ENCODE data around the gene COX6A2. TPM values are rescaled to one million over a fixed set of nuclear protein-coding genes. Genes with fewer than 3 reads are reported as not detected.

COX6A2 gene
- total RNA-seq (under 1 TPM in 1 of 2 donors, not detected in 1; 0.67 TPM), polyA plus RNA-seq (ENCODE audit: insufficient read length in 6 of 6) (not detected)
- long read RNA-seq, donor 1 = 0 reads
- long read RNA-seq, donor 2 = 0 reads
- long read RNA-seq, donor 3 = 0 reads
- long read RNA-seq, donor 4 = 0 reads
- long read RNA-seq, donor 5 = 0 reads
- long read RNA-seq, donor 6, partial matches to known transcripts = 0 of 1 reads
- long read RNA-seq, donor 6, other reads (novel, unspliced or antisense) = 0 of 1 reads
- long read RNA-seq, donor 7 = 0 reads
- long read RNA-seq, donor 8, partial matches to known transcripts = 0 of 2 reads
- long read RNA-seq, donor 8, other reads (novel, unspliced or antisense) = 0 of 2 reads
- long read RNA-seq, donor 9, partial matches to known transcripts = 0 of 4 reads
- long read RNA-seq, donor 9, other reads (novel, unspliced or antisense) = 0 of 4 reads
- long read RNA-seq, donor 10 = 0 reads
- long read RNA-seq, donor 11 = 0 reads
- long read RNA-seq, donor 12 = 0 reads

DNA sequence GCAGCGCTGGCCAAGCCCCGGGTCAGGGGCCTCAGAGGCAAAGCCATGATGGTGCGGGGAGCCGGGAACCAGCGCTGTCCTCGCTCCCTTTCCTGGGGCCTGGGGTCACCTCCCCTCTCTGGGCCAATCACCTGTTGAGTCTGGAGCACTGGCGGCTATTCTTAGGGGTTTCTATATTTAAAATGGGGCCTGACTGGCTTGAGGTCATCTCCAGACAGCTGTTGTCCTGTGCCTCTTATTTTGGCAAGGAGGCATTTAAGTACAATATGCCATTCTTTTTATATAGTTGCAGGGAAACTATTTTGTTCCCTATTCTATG, at the start of gene COX6A2:
Gene COX6A2 (minus strand): TSS at position 82 of the 319 bp plus-strand sequence. CDS start 35 bp downstream, at position 47.
- TF ChIP-seq, protein P1, sequence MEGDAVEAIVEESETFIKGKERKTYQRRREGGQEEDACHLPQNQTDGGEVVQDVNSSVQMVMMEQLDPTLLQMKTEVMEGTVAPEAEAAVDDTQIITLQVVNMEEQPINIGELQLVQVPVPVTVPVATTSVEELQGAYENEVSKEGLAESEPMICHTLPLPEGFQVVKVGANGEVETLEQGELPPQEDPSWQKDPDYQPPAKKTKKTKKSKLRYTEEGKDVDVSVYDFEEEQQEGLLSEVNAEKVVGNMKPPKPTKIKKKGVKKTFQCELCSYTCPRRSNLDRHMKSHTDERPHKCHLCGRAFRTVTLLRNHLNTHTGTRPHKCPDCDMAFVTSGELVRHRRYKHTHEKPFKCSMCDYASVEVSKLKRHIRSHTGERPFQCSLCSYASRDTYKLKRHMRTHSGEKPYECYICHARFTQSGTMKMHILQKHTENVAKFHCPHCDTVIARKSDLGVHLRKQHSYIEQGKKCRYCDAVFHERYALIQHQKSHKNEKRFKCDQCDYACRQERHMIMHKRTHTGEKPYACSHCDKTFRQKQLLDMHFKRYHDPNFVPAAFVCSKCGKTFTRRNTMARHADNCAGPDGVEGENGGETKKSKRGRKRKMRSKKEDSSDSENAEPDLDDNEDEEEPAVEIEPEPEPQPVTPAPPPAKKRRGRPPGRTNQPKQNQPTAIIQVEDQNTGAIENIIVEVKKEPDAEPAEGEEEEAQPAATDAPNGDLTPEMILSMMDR (IDR thresholded peaks at IDR 0.05) = no peak

DNA sequence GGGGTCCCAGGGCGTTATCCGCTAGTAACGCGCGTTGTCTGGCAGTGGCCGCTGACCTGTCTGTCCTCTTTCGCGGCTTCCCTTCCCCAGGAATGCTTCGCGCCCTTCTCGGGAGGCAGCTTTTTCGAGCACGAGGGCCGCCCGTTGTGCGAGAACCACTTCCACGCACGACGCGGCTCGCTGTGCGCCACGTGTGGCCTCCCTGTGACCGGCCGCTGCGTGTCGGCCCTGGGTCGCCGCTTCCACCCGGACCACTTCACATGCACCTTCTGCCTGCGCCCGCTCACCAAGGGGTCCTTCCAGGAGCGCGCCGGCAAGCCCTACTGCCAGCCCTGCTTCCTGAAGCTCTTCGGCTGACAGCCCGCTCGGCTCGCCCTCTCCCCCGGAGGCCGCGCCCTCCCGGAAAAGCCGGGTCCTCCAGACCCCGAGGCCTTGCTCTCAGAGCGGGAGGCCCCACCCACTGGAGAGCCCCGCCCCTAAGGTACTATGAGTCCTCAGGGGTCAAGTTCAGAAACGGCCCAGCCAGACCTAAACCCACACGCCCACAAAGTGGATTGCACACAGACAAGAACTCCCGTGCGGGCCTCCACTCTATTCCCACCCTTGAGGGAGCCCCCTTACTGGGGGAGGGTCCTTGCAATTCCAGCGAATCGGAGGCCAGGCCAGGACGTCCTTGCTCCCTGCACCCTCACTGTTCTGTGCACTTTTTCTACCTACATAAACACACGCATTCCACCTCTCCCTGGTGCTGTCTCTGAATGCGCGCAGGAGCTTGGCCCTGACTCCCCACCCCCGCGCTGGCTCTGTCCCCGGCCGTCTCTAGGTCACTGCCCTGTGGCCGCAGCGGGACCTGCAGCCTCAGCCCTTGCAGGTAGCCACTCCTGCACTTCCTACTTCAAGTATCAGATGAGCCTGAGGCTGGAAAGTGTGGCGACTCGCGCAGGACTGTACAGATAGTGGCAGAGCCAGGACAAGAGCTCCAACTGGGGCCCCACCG, 49.4 kb upstream of the COX6A2 start:
- intact Hi-C loops (cut with DNase I) = no loop called here
- Histone ChIP-seq H3K36me3 (peaks cover 0 to 50% of the 10 kb centered on the region in 2 donors), H3K27me3 (peaks cover 0 to 5% of the 10 kb centered on the region in 2 donors), H3K4me3 (peak overlapping the region; percentile 31 to 51), H3K4me1 (peaks cover 7 to 52% of the 10 kb centered on the region in 2 donors), H3K27ac (peak overlapping the region; percentile 80 to 84), H3K9me3 (no peaks in the 10 kb centered on the region)
- TF ChIP-seq, protein P1 (IDR thresholded peaks at IDR 0.05) = peak in 1 of 2 donors; percentile 47
- DNase-seq (peak in 2 of 4 donors; percentile 82 to 92), ATAC-seq (peak; percentile 75)

More for the DNA sequence above, at the start of gene COX6A2:
- peak within 1 kb of the TSS; percentile 28 to 32 for H3K4me3 ChIP-seq
- no peak within 1 kb of the TSS for H3K27ac ChIP-seq
- intact Hi-C loops (cut with DNase I) = no loop called here
- peaks cover 0 to 22% of the 10 kb centered on the region in 2 donors for H3K27me3 ChIP-seq
- no peak for DNase-seq
- peaks cover 4% of the 10 kb centered on the region in 2 donors for H3K4me1 ChIP-seq
- no peaks in the 10 kb centered on the region for H3K9me3 ChIP-seq
- ATAC-seq = no peak
- no peaks in the 10 kb centered on the region for H3K36me3 ChIP-seq

DNA sequence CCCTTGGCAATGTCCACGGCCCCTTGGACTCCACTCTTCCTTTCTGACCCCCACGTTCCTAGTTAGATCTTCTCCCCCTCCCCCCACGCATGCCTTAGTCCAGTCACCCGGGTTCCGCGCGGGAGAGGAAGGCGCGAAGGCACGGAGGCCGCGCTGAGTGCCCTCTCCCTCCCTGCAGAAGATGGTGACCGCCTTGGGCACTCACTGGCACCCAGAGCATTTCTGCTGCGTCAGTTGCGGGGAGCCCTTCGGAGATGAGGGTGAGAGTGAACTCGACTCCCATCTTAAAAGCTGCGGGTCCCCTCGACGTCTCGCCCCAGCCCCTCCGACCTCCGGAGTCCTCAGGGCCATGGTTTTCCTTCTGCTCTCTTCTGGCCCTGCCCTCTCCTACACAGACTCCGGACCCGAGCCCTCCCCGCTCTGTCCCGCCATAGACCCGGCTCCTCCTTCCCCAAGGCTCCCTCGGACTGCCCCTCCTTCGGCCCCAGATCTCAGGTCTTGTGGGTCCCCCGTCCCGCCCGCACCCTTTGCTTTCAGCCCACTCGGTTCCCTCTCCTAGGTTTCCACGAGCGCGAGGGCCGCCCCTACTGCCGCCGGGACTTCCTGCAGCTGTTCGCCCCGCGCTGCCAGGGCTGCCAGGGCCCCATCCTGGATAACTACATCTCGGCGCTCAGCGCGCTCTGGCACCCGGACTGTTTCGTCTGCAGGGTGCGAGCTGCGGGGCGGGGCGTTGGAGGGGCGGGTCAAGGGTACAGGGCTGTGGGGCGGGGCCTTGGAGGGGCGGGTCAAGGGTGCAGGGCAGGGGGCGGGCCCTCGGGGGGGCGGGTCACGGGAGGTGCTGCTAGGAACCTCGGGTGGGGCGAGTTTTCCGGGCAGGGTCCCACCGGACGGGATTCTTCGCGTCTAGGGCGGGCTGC, 48.4 kb upstream of the COX6A2 start:
- Histone ChIP-seq H3K27me3 (peaks cover 0 to 15% of the 10 kb centered on the region in 2 donors), H3K9me3 (no peaks in the 10 kb centered on the region), H3K4me1 (peaks cover 9 to 60% of the 10 kb centered on the region in 2 donors), H3K27ac (peak overlapping the region; percentile 80 to 84), H3K4me3 (peak overlapping the region; percentile 31 to 51), H3K36me3 (peaks cover 0 to 50% of the 10 kb centered on the region in 2 donors)
- TF ChIP-seq, protein P1 (IDR thresholded peaks at IDR 0.05) = no peak
- intact Hi-C loops (cut with DNase I) = no loop called here
- ATAC-seq (peak; percentile 80), DNase-seq (peak in 2 of 4 donors; percentile 92 to 97)

DNA sequence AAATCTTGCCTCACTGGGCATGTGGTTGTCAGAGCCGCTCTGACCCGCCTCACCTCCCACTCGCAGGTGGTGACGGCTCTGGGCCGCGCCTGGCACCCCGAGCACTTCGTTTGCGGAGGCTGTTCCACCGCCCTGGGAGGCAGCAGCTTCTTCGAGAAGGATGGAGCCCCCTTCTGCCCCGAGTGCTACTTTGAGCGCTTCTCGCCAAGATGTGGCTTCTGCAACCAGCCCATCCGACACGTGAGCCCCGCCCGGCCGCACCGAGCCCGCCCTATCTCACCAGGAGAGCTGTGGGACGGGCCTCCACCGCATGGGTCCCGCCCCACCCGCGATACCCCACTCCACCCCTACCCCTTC, 47.8 kb upstream of the COX6A2 start:
- Histone ChIP-seq H3K4me3 (peak overlapping the region in 1 of 2 donors; percentile 51), H3K36me3 (peaks cover 0 to 50% of the 10 kb centered on the region in 2 donors), H3K27ac (peak overlapping the region; percentile 48), H3K27me3 (peaks cover 0 to 19% of the 10 kb centered on the region in 2 donors), H3K9me3 (no peaks in the 10 kb centered on the region), H3K4me1 (peaks cover 16 to 64% of the 10 kb centered on the region in 2 donors)
- intact Hi-C loops (cut with DNase I) = no loop called here
- DNase-seq (peak in 1 of 4 donors; percentile 85), ATAC-seq (peak; percentile 3)
- TF ChIP-seq, protein P1 (IDR thresholded peaks at IDR 0.05) = no peak
